Measurements from ENCODE around the gene WNT10A. TPM values are rescaled to one million over a fixed set of nuclear protein-coding genes. Genes with fewer than 3 reads are reported as not detected.

Gene WNT10A
- total RNA-seq, 2 experiments from 2014 or later, result 1.1 to 1.3 TPM

DNA sequence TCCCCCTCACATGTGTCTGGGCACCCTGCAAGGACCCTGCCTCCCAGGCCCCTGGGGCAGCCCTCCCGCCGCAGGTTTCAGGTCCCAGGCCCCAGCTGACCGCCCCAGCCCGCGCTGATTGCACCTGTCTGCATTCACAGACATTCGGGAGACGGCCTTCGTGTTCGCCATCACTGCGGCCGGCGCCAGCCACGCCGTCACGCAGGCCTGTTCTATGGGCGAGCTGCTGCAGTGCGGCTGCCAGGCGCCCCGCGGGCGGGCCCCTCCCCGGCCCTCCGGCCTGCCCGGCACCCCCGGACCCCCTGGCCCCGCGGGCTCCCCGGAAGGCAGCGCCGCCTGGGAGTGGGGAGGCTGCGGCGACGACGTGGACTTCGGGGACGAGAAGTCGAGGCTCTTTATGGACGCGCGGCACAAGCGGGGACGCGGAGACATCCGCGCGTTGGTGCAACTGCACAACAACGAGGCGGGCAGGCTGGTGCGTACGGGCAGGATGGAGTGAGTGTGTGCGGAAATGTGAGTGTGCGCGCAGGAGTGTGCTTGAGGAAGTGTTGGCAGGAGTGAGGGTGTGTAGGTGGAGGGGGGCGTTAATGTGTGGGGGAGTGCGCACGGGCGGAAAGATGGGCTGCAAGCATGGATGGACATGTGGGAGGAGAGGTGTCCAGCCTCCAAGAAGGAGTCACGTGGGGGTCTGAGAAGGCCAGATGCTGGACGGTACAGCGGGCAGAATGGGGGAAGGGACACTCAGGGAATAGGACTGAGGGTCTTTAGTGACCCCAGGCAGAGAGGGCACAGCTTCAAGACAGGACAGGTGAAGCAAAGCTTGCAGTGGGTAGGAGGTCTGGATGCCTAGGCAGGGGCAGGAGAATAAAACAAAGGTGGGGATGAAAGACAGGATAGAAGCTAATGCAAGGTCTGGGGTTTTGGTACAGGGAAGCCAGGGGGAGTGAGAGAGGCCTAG is 9.0 kb upstream of the WNT10A start:
- CTCF ChIA-PET, result interaction anchor here (0.6 to 19.0 kb wide), 7 partner anchors 7 to 73 kb away, joined by 3 to 947 read pairs (median 5); no protein-coding TSS in a partner anchor
- Mint-ChIP-seq H3K4me1 (ENCODE audit: low read depth) (peaks cover 16% of the 10 kb centered on the region), H3K36me3 (ENCODE audit: low read depth) (no peaks in the 10 kb centered on the region), H3K9me3 (no peaks in the 10 kb centered on the region), H3K27ac (no peak overlapping the region), H3K27me3 (ENCODE audit: low read depth) (peaks cover 47% of the 10 kb centered on the region), H3K4me3 (peak overlapping the region; percentile 64)
- intact Hi-C loops (cut with micrococcal nuclease), result no loop called here
- DNase-seq, result peak; percentile 41

GRCh38 chr2:218872645-218873358 is 7.8 kb upstream of the WNT10A start:
- Mint-ChIP-seq H3K36me3 (ENCODE audit: low read depth) (no peaks in the 10 kb centered on the region), H3K9me3 (no peaks in the 10 kb centered on the region), H3K4me3 (no peak overlapping the region), H3K27me3 (ENCODE audit: low read depth) (peaks cover 47% of the 10 kb centered on the region), H3K4me1 (ENCODE audit: low read depth) (peaks cover 21% of the 10 kb centered on the region), H3K27ac (no peak overlapping the region)
- CTCF ChIA-PET, result interaction anchor here (0.6 to 19.0 kb wide), 5 partner anchors 9 to 200 kb away, joined by 3 to 947 read pairs (median 3); no protein-coding TSS in a partner anchor
- no peak for DNase-seq
- intact Hi-C loops (cut with micrococcal nuclease), result no loop called here

DNA sequence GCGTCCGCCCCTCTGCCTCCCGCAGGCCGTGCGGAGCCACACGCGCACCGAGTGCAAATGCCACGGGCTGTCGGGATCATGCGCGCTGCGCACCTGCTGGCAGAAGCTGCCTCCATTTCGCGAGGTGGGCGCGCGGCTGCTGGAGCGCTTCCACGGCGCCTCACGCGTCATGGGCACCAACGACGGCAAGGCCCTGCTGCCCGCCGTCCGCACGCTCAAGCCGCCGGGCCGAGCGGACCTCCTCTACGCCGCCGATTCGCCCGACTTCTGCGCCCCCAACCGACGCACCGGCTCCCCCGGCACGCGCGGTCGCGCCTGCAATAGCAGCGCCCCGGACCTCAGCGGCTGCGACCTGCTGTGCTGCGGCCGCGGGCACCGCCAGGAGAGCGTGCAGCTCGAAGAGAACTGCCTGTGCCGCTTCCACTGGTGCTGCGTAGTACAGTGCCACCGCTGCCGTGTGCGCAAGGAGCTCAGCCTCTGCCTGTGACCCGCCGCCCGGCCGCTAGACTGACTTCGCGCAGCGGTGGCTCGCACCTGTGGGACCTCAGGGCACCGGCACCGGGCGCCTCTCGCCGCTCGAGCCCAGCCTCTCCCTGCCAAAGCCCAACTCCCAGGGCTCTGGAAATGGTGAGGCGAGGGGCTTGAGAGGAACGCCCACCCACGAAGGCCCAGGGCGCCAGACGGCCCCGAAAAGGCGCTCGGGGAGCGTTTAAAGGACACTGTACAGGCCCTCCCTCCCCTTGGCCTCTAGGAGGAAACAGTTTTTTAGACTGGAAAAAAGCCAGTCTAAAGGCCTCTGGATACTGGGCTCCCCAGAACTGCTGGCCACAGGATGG is 7.1 kb upstream of the WNT10A start:
- H3K4me1 Mint-ChIP-seq (ENCODE audit: low read depth), result peaks cover 21% of the 10 kb centered on the region
- no peaks in the 10 kb centered on the region for H3K9me3 Mint-ChIP-seq
- peaks cover 47% of the 10 kb centered on the region for H3K27me3 Mint-ChIP-seq (ENCODE audit: low read depth)
- intact Hi-C loops (cut with micrococcal nuclease), result no loop called here
- CTCF ChIA-PET, result interaction anchor here (0.6 to 19.0 kb wide), 5 partner anchors 9 to 200 kb away, joined by 3 to 947 read pairs (median 5); no protein-coding TSS in a partner anchor
- DNase-seq, result no peak
- H3K4me3 Mint-ChIP-seq, result no peak overlapping the region
- H3K36me3 Mint-ChIP-seq (ENCODE audit: low read depth), result no peaks in the 10 kb centered on the region
- no peak overlapping the region for H3K27ac Mint-ChIP-seq

DNA sequence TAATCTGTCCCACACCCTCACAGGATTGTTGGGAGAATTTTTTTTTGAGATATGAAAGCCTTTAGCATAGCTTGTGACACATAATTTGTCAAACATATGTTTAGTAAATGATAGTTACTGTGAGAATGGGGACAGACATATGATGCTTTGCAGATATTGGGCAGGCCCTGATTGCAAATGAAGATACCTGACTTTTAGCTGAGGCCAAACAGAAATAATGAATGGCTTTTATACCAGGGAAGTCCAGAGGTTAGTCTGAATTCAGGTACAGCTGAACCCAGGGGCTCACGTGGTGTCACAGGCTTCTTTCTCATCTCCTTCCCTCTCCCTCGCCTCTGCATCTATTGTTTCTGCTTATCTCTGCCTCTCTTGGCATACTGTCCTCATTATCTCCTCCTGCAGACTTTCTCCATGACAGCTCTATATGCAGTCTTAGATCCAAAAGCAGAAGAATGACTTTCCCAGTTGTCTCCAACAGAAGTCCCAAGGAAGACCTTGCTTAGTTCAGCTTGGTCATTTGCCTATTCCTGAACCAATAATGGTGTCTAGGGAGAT is 4.9 kb upstream of the WNT10A start:
- no peaks in the 10 kb centered on the region for H3K9me3 Mint-ChIP-seq
- peaks cover 38% of the 10 kb centered on the region for H3K27me3 Mint-ChIP-seq (ENCODE audit: low read depth)
- intact Hi-C loops (cut with micrococcal nuclease), result loop anchor here (1.0 to 2.0 kb wide), 3 partner anchors 22 to 105 kb away; no protein-coding TSS in a partner anchor
- H3K4me3 Mint-ChIP-seq, result no peak overlapping the region
- DNase-seq, result no peak
- CTCF ChIA-PET, result interaction anchor here (0.8 to 19.0 kb wide), 20 partner anchors 11 to 279 kb away, joined by 3 to 947 read pairs (median 6); partner anchors contain the start of genes TTLL4 and WNT6
- H3K36me3 Mint-ChIP-seq (ENCODE audit: low read depth), result no peaks in the 10 kb centered on the region
- H3K4me1 Mint-ChIP-seq (ENCODE audit: low read depth), result peaks cover 34% of the 10 kb centered on the region
- no peak overlapping the region for H3K27ac Mint-ChIP-seq

DNA sequence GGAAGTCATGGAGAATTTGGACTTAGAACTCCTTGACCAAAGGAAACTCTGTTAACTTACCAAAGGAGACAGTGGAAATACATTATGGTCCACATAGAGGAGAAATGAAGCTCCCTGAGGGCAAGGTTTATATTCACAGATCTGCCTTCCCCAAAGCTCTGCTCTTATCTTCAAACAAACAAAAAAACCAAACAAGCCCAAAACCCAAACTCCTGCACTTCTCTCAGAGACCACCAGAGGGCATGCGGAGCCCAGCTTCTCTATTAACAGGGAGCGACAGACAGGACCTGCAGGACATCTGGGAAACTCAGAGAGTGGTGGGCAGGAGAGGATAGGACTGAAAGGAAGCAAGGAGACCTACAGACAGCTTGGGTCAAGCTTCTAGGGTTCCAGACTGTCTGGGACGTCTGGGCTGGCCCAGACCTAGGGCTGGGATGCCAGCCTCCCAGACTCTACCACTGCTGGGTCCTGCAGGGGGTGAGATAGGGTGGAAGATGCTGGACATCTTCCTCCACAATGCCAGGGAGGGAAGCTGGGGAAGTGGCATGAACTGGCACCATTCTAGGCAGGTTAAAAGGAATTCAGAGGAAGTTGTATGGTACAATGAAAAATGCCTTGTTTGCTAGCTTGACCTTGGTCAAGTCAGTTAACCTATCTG is 4.0 kb upstream of the WNT10A start:
- H3K4me1 Mint-ChIP-seq (ENCODE audit: low read depth), result peaks cover 39% of the 10 kb centered on the region
- H3K27ac Mint-ChIP-seq, result no peak overlapping the region
- H3K36me3 Mint-ChIP-seq (ENCODE audit: low read depth), result no peaks in the 10 kb centered on the region
- no peak overlapping the region for H3K4me3 Mint-ChIP-seq
- intact Hi-C loops (cut with micrococcal nuclease), result loop anchor here (1.0 to 2.0 kb wide), 3 partner anchors 22 to 104 kb away; no protein-coding TSS in a partner anchor
- peak; percentile 86 for DNase-seq
- CTCF ChIA-PET, result interaction anchor here (0.5 to 19.0 kb wide), 27 partner anchors 9 to 385 kb away, joined by 3 to 947 read pairs (median 5); partner anchors contain the start of genes TTLL4 and WNT6
- no peaks in the 10 kb centered on the region for H3K9me3 Mint-ChIP-seq
- peaks cover 41% of the 10 kb centered on the region for H3K27me3 Mint-ChIP-seq (ENCODE audit: low read depth)

DNA sequence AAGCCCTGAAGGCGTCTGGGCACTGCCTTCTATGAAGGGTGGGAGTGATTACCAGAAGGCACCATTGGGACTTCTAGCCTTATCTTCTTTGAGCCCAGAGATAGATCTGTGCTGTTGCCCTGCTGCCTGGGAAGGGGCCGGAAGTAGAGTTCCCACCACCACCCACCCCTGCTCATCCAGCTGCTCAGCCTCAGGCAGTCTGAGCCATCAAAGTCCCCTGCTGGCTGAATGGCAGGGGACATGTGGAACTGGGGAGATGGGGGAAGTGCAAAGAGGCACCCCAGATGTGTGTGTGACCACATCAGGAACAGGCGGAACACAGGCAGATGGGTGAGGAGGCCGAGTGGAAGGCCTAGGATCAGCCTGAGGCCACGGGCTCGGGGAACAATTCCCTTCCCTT is 3.3 kb upstream of the WNT10A start:
- DNase-seq, result no peak
- Mint-ChIP-seq H3K4me3 (no peak overlapping the region), H3K4me1 (ENCODE audit: low read depth) (peaks cover 37% of the 10 kb centered on the region), H3K27me3 (ENCODE audit: low read depth) (peaks cover 36% of the 10 kb centered on the region), H3K36me3 (ENCODE audit: low read depth) (no peaks in the 10 kb centered on the region), H3K9me3 (no peaks in the 10 kb centered on the region), H3K27ac (no peak overlapping the region)
- CTCF ChIA-PET, result interaction anchor here (0.5 to 19.0 kb wide), 22 partner anchors 9 to 384 kb away, joined by 3 to 947 read pairs (median 6); partner anchors contain the start of gene WNT6
- intact Hi-C loops (cut with micrococcal nuclease), result loop anchor here (2.0 kb wide), 1 partner anchor 103 kb away; no protein-coding TSS in a partner anchor

GRCh38 chr2:218877891-218878290 is 2.8 kb upstream of the WNT10A start:
- H3K27me3 Mint-ChIP-seq (ENCODE audit: low read depth), result peaks cover 36% of the 10 kb centered on the region
- H3K36me3 Mint-ChIP-seq (ENCODE audit: low read depth), result no peaks in the 10 kb centered on the region
- no peak overlapping the region for H3K4me3 Mint-ChIP-seq
- H3K4me1 Mint-ChIP-seq (ENCODE audit: low read depth), result peaks cover 38% of the 10 kb centered on the region
- H3K9me3 Mint-ChIP-seq, result no peaks in the 10 kb centered on the region
- intact Hi-C loops (cut with micrococcal nuclease), result loop anchor here (2.0 kb wide), 1 partner anchor 103 kb away; no protein-coding TSS in a partner anchor
- no peak for DNase-seq
- no peak overlapping the region for H3K27ac Mint-ChIP-seq
- CTCF ChIA-PET, result interaction anchor here (0.8 to 19.0 kb wide), 9 partner anchors 9 to 383 kb away, joined by 3 to 947 read pairs (median 17); partner anchors contain the start of gene WNT6

GRCh38 chr2:218878486-218878885 is 2.2 kb upstream of the WNT10A start:
- intact Hi-C loops (cut with micrococcal nuclease), result no loop called here
- peaks cover 32% of the 10 kb centered on the region for H3K27me3 Mint-ChIP-seq (ENCODE audit: low read depth)
- H3K4me3 Mint-ChIP-seq, result no peak overlapping the region
- no peak for DNase-seq
- peak overlapping the region; percentile 15 for H3K27ac Mint-ChIP-seq
- CTCF ChIA-PET, result interaction anchor here (0.6 to 19.0 kb wide), 5 partner anchors 9 to 152 kb away, joined by 3 to 947 read pairs (median 3); no protein-coding TSS in a partner anchor
- no peaks in the 10 kb centered on the region for H3K9me3 Mint-ChIP-seq
- H3K36me3 Mint-ChIP-seq (ENCODE audit: low read depth), result no peaks in the 10 kb centered on the region
- peaks cover 38% of the 10 kb centered on the region for H3K4me1 Mint-ChIP-seq (ENCODE audit: low read depth)

DNA sequence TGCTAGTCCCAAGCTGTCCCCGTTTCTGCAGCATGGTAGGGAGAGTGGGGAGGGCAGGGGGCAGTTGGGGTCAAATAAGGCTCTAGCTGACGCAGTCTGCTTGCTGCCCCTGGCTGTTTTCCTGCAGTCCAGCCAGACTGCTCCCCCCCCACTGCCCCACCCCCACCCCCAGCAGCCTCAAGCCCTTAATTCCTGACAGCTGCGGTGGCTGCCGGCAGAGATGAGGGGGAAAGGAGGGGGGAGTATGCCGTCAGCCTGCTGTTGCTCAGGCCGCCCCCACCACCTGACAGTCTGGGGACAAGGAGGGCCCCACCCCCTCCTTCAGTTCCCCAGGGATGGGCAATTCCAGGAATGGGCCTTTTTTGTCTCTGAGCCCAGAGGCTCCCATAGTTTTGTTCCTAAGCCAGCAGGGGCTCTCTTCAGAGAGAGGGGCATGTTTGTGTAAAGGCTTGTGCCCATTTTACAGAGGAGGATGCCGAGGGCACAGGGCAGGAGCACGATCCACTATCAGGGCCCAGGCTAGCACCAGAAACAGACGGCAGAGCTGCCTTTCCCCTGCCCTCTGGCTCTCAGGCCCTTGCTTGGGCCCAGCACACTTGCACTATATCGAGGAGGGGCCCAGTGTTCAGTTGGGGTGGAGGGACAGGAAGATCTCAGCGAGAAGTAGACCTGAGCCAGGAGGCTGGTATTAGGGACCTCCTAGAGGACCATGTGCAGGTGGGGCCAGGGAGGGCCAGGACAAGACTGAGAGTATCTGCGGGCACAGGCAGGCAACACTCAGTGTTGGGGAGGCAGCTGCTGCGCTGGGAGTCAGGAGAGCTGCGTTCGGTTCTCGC is 1.5 kb upstream of the WNT10A start:
- Mint-ChIP-seq H3K4me3 (peak overlapping the region; percentile 76), H3K27ac (peak overlapping the region; percentile 34), H3K36me3 (ENCODE audit: low read depth) (no peaks in the 10 kb centered on the region), H3K27me3 (ENCODE audit: low read depth) (peaks cover 31% of the 10 kb centered on the region), H3K9me3 (no peaks in the 10 kb centered on the region), H3K4me1 (ENCODE audit: low read depth) (peaks cover 38% of the 10 kb centered on the region)
- CTCF ChIA-PET, result interaction anchor here (0.8 to 19.0 kb wide), 4 partner anchors 9 to 101 kb away, joined by 3 to 947 read pairs (median 8); no protein-coding TSS in a partner anchor
- intact Hi-C loops (cut with micrococcal nuclease), result no loop called here
- no peak for DNase-seq

DNA sequence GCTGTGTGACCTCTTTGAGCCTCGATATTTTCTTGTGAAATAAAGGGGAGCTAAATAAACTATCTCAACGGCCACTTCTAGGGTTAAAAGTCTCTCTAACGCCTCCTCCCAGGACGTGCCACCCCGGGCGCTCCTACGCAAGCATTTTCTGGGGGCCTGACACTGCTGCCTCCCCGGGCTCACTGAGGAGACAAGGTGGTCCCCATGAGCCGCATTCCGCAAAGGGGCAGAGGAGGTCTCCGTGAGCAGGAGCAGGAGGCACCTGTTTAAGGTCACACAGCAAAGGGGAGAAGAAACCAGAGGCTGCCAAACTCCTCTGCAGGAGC is 913 bp upstream of the WNT10A start:
- intact Hi-C loops (cut with micrococcal nuclease), result loop anchor here (1.0 to 5.0 kb wide), 4 partner anchors 13 to 373 kb away; partner anchors contain the start of genes CNPPD1, RETREG2, TUBA4A and TUBA4B
- Mint-ChIP-seq H3K36me3 (ENCODE audit: low read depth) (no peaks in the 10 kb centered on the region), H3K27me3 (ENCODE audit: low read depth) (peaks cover 25% of the 10 kb centered on the region), H3K4me3 (peak overlapping the region; percentile 76), H3K27ac (peak overlapping the region; percentile 34), H3K4me1 (ENCODE audit: low read depth) (peaks cover 42% of the 10 kb centered on the region), H3K9me3 (no peaks in the 10 kb centered on the region)
- DNase-seq, result no peak
- CTCF ChIA-PET, result interaction anchor here (0.9 to 19.0 kb wide), 3 partner anchors 8 to 101 kb away, joined by 3 to 947 read pairs (median 12); no protein-coding TSS in a partner anchor

Data from activated naive CD4-positive, alpha-beta T cell treated with anti-CD3 and anti-CD28 coated beads for 36 hours (primary cell).